IMR-90 (cell line): ENCODE measurements around the gene C10orf71. TPM values are rescaled to one million over a fixed set of nuclear protein-coding genes. Genes with fewer than 3 reads are reported as not detected.

ENCODE experiments used
- ATAC-seq: fragments of 200-7000 bp; cut with Tn5 transposase; 2 replicates; pipeline ENCODE4 v1.9.1; 2020; ENCODE audit warnings: low read depth, mild to moderate bottlenecking, moderate library complexity
- BruUV-seq: library from RNA; stranded (reverse); fragments of 400-500 nt; replicated peaks from 2 replicates; lab custom pipeline; 2021; lab: Mats Ljungman, UMichigan
- CTCF ChIA-PET: fragments of 300-600 bp; formaldehyde crosslinking; extraction: SDS; loops from one replicate; lab custom pipeline; 2021; ENCODE audit warnings: antibody characterized with exemption; lab: Yijun Ruan, JAX
- POLR2A ChIA-PET: fragments of 300-600 bp; sonication (Branson Sonifier 250); formaldehyde crosslinking; loops from one replicate; lab custom pipeline; 2022; ENCODE audit warnings: antibody characterized with exemption; ENCODE audit not compliant: unreplicated experiment; lab: Charles Lee
- DNase-seq: peaks from one replicate; pipeline ENCODE4 v3.0.0; 2013
- H2AFZ ChIP-seq: replicated peaks from 2 replicates; pipeline ENCODE3; 2013; ENCODE audit warnings: low read length, mild to moderate bottlenecking; ENCODE audit not compliant: poor library complexity
- H2AK5ac ChIP-seq: 2 replicates; pipeline ENCODE4 v1.6.1; 2013; ENCODE audit warnings: low read depth, low read length, inconsistent platforms
- H2AK9ac ChIP-seq: replicated peaks from 2 replicates; pipeline ENCODE3; 2013; ENCODE audit warnings: mild to moderate bottlenecking, low read depth, low read length, moderate library complexity; ENCODE audit not compliant: poor library complexity
- H2BK120ac ChIP-seq: 2 replicates; pipeline ENCODE4 v1.6.1; 2013; ENCODE audit warnings: low read depth, low read length, inconsistent platforms
- H2BK15ac ChIP-seq: 3 replicates; pipeline ENCODE4 v1.6.1; 2013; ENCODE audit warnings: low read depth, low read length, inconsistent platforms
- H2BK20ac ChIP-seq: 2 replicates; pipeline ENCODE4 v1.6.1; 2013; ENCODE audit warnings: low read depth, mild to moderate bottlenecking, inconsistent platforms, low read length, moderate library complexity
- H2BK5ac ChIP-seq: 2 replicates; pipeline ENCODE4 v1.6.1; 2013; ENCODE audit warnings: mild to moderate bottlenecking, low read depth, low read length, inconsistent platforms; ENCODE audit not compliant: poor library complexity, severe bottlenecking
- H3K14ac ChIP-seq: replicated peaks from 2 replicates; pipeline ENCODE4 v1.6.1; 2013; ENCODE audit warnings: low read depth, low read length, inconsistent platforms
- H3K18ac ChIP-seq: 2 replicates; pipeline ENCODE4 v1.6.1; 2013; ENCODE audit warnings: low read depth, low read length, control low read depth
- H3K23ac ChIP-seq: 2 replicates; pipeline ENCODE4 v1.6.1; 2013; ENCODE audit warnings: low read depth, low read length, inconsistent platforms
- H3K27ac ChIP-seq: 2 replicates; pipeline ENCODE4 v1.5.1; 2013; ENCODE audit warnings: mild to moderate bottlenecking, control low read depth, low read length; ENCODE audit not compliant: insufficient read depth
- H3K27me3 ChIP-seq: 2 replicates; pipeline ENCODE4 v1.6.1; 2013; ENCODE audit warnings: low read length; ENCODE audit not compliant: control insufficient read depth, insufficient read depth
- H3K36me3 ChIP-seq: 2 replicates; pipeline ENCODE4 v1.6.1; 2013; ENCODE audit warnings: low read length, mixed read lengths; ENCODE audit not compliant: control insufficient read depth, insufficient read depth
- H3K4ac ChIP-seq: 2 replicates; pipeline ENCODE4 v1.6.1; 2013; ENCODE audit warnings: low read depth, low read length, inconsistent platforms
- H3K4me1 ChIP-seq: 2 replicates; pipeline ENCODE4 v1.6.1; 2013; ENCODE audit warnings: low read length, mixed read lengths; ENCODE audit not compliant: control insufficient read depth, insufficient read depth
- H3K4me2 ChIP-seq: 2 replicates; pipeline ENCODE4 v1.6.1; 2013; ENCODE audit warnings: low read depth, mild to moderate bottlenecking, control low read depth, low read length, moderate library complexity
- H3K4me3 ChIP-seq: 2 replicates; pipeline ENCODE4 v1.5.1; 2013; ENCODE audit warnings: low read depth, mild to moderate bottlenecking, control low read depth, low read length, moderate library complexity; ENCODE audit not compliant: insufficient read depth
- H3K56ac ChIP-seq: 2 replicates; pipeline ENCODE4 v1.6.1; 2013; ENCODE audit warnings: low read length, inconsistent platforms; ENCODE audit not compliant: insufficient read depth; ENCODE audit errors: extremely low read depth
- H3K79me1 ChIP-seq, 2 experiments: 2 replicates each; pipeline ENCODE4 v1.6.1; 2013; ENCODE audit warnings: low read length in 2 of 2, inconsistent platforms in 1 of 2, low read depth in 1 of 2
- H3K9ac ChIP-seq: 2 replicates; pipeline ENCODE4 v1.6.1; 2013; ENCODE audit warnings: low read depth, low read length, control low read depth
- H3K9me1 ChIP-seq: 2 replicates; pipeline ENCODE4 v1.6.1; 2013; ENCODE audit warnings: low read length, inconsistent platforms; ENCODE audit not compliant: insufficient read depth
- H3K9me3 ChIP-seq: 2 replicates; pipeline ENCODE4 v1.6.1; 2013; ENCODE audit warnings: low read length; ENCODE audit not compliant: control insufficient read depth, insufficient read depth
- H4K20me1 ChIP-seq: 2 replicates; pipeline ENCODE4 v1.6.1; 2013; ENCODE audit warnings: low read length, inconsistent platforms; ENCODE audit not compliant: insufficient read depth
- H4K5ac ChIP-seq: 2 replicates; pipeline ENCODE4 v1.6.1; 2013; ENCODE audit warnings: mild to moderate bottlenecking, low read depth, low read length, control low read depth
- H4K8ac ChIP-seq, 2 experiments: 2 replicates each; pipeline ENCODE4 v1.6.1; 2013; ENCODE audit warnings: low read depth in 2 of 2, low read length in 2 of 2, control low read depth in 1 of 2, inconsistent platforms in 1 of 2
- H4K91ac ChIP-seq: 2 replicates; pipeline ENCODE4 v1.6.1; 2013; ENCODE audit warnings: low read depth, low read length, inconsistent platforms; ENCODE audit not compliant: insufficient read depth
- BHLHE40 ChIP-seq: fragments of 150-350 bp; IDR thresholded peaks from 2 replicates; pipeline ENCODE4 v1.6.1; 2016; ENCODE audit warnings: mild to moderate bottlenecking, low read depth, low read length
- CEBPB ChIP-seq: IDR thresholded peaks from 2 replicates; pipeline ENCODE4 v1.6.1; 2012; ENCODE audit warnings: low read depth, low read length, improper control_type of control experiment
- CHD1 ChIP-seq: IDR thresholded peaks from 2 replicates; pipeline ENCODE4 v1.6.1; 2012; ENCODE audit warnings: low read depth, low read length, improper control_type of control experiment
- CTCF ChIP-seq: conservative IDR thresholded peaks from 2 replicates; pipeline ENCODE4 v1.5.1; 2012; ENCODE audit warnings: mild to moderate bottlenecking, low read depth, low read length, improper control_type of control experiment
- ELK1 ChIP-seq: fragments of 150-350 bp; IDR thresholded peaks from 2 replicates; pipeline ENCODE4 v1.6.1; 2016; ENCODE audit warnings: low read depth, mild to moderate bottlenecking, low read length, moderate library complexity, borderline replicate concordance
- FOS ChIP-seq: fragments of 150-350 bp; IDR thresholded peaks from 2 replicates; pipeline ENCODE4 v1.6.1; 2016; ENCODE audit warnings: low read depth, low read length
- MAFK ChIP-seq: IDR thresholded peaks from 2 replicates; pipeline ENCODE4 v1.6.1; 2012; ENCODE audit warnings: low read depth, low read length, improper control_type of control experiment
- MAZ ChIP-seq: IDR thresholded peaks from 2 replicates; pipeline ENCODE4 v1.6.1; 2012; ENCODE audit warnings: low read depth, mild to moderate bottlenecking, low read length, improper control_type of control experiment, moderate library complexity, borderline replicate concordance
- MXI1 ChIP-seq: IDR thresholded peaks from 2 replicates; pipeline ENCODE4 v1.6.1; 2012; ENCODE audit warnings: low read depth, mild to moderate bottlenecking, low read length, moderate library complexity, borderline replicate concordance
- NFE2L2 ChIP-seq: fragments of 150-350 bp; IDR thresholded peaks from 2 replicates; pipeline ENCODE4 v1.6.1; 2016; ENCODE audit warnings: low read depth, mild to moderate bottlenecking, low read length
- POLR2A ChIP-seq: IDR thresholded peaks from 2 replicates; pipeline ENCODE4 v1.6.1; 2012; ENCODE audit warnings: mild to moderate bottlenecking, low read depth, low read length
- RAD21 ChIP-seq: IDR thresholded peaks from 2 replicates; pipeline ENCODE4 v1.6.1; 2012; ENCODE audit warnings: low read length, improper control_type of control experiment
- RCOR1 ChIP-seq: IDR thresholded peaks from 2 replicates; pipeline ENCODE4 v1.6.1; 2012; ENCODE audit warnings: mild to moderate bottlenecking, low read length, improper control_type of control experiment; ENCODE audit not compliant: insufficient replicate concordance
- RFX5 ChIP-seq: IDR thresholded peaks from 2 replicates; pipeline ENCODE4 v1.8.0; 2012; ENCODE audit warnings: low read depth, mild to moderate bottlenecking, low read length, moderate library complexity
- SMC3 ChIP-seq: fragments of 150-350 bp; IDR thresholded peaks from 2 replicates; pipeline ENCODE4 v1.6.1; 2016; ENCODE audit warnings: low read depth, mild to moderate bottlenecking, antibody characterized with exemption, low read length, moderate library complexity
- USF2 ChIP-seq: fragments of 150-350 bp; IDR thresholded peaks from 2 replicates; pipeline ENCODE4 v1.6.1; 2017; ENCODE audit warnings: mild to moderate bottlenecking, antibody characterized with exemption, low read length, low read depth
- WGBS, 2 experiments: methylation state at CpG; one replicate each; pipeline versions ENCODE4 v1.1.5 to v1.1.7; 2013; ENCODE audit warnings: missing lambda C conversion rate in 2 of 2; ENCODE audit not compliant: insufficient read length in 1 of 2; ENCODE audit errors: extremely low coverage in 2 of 2; 5-methylcytosine and 5-hydroxymethylcytosine counted together
- dilution Hi-C: fragments of 300-500 bp; cut with HindIII; formaldehyde crosslinking; loops from one replicate; pipeline ENCODE4 v1.14.3; 2018; ENCODE audit warnings: low sequenced_read_pairs; ENCODE audit not compliant: unreplicated experiment
- in situ Hi-C: fragments of 300-500 bp; cut with MboI; formaldehyde crosslinking; loops from 3 replicates; pipeline ENCODE4 v1.14.3; 2019; ENCODE audit warnings: low sequenced_read_pairs, inconsistent platforms, mixed read lengths
- intact Hi-C: fragments of 100-400 bp; cut with micrococcal nuclease; formaldehyde crosslinking; loops from 2 replicates; pipeline ENCODE4 v1.10.0; 2022
- polyA plus RNA-seq, 3 experiments: library from polyadenylated mRNA; depleted of rRNA; stranded (reverse); fragments of >200 nt; gene quantifications; 2 replicates each; pipeline ENCODE4 v1.2.3, GENCODE V29; 2012; ENCODE audit warnings: low replicate concordance in 1 of 3
- total RNA-seq: library from RNA; depleted of rRNA; stranded (reverse); fragments of >200 nt; gene quantifications from 2 replicates; pipeline ENCODE4 v1.2.3, GENCODE V29; 2012

Gene C10orf71
- total and polyA plus RNA-seq, 2 of the 4 experiments (the other 2 are of a cell fraction): not detected

GRCh38 chr10:49373361-49373760, 74.4 kb downstream of the C10orf71 start:
- H3K79me1 ChIP-seq: no peaks in the 10 kb centered on the region
- no peaks in the 10 kb centered on the region for H3K9me1 ChIP-seq
- H2BK5ac ChIP-seq: no peak overlapping the region
- POLR2A ChIA-PET: no interaction called here
- no peak overlapping the region for H3K56ac ChIP-seq
- no peaks in the 10 kb centered on the region for H3K36me3 ChIP-seq
- intact Hi-C loops (no loop called here), in situ Hi-C loops (no loop called here), dilution Hi-C loops (no loop called here)
- H3K27ac ChIP-seq: no peak overlapping the region
- ATAC-seq (no peak), DNase-seq (no peak)
- no peak overlapping the region for H3K18ac ChIP-seq
- no peaks in the 10 kb centered on the region for H3K9me3 ChIP-seq
- H3K27me3 ChIP-seq: peaks cover 22% of the 10 kb centered on the region
- H4K20me1 ChIP-seq: no peaks in the 10 kb centered on the region
- H3K4me3 ChIP-seq: no peak overlapping the region
- H2AFZ ChIP-seq: no peak overlapping the region
- H2AK9ac ChIP-seq: no peak overlapping the region
- H3K4ac ChIP-seq: no peak overlapping the region
- no peak overlapping the region for H2AK5ac ChIP-seq
- H2BK15ac ChIP-seq: no peak overlapping the region
- no peak overlapping the region for H2BK120ac ChIP-seq
- H4K5ac ChIP-seq: no peak overlapping the region
- no peak overlapping the region for H3K9ac ChIP-seq
- no peak overlapping the region for H3K23ac ChIP-seq
- CTCF ChIA-PET: no interaction called here
- no peak overlapping the region for H2BK20ac ChIP-seq
- H4K91ac ChIP-seq: no peak overlapping the region
- H3K14ac ChIP-seq: no peak overlapping the region
- TF ChIP-seq CTCF: no peak
- no peak for TF ChIP-seq POLR2A
- no peak for TF ChIP-seq RFX5
- TF ChIP-seq MAFK: no peak
- no peak for TF ChIP-seq RCOR1
- no peak for TF ChIP-seq CHD1
- TF ChIP-seq CEBPB: no peak
- no peak for TF ChIP-seq RAD21
- no peak for TF ChIP-seq SMC3
- TF ChIP-seq ELK1: no peak
- no peak for TF ChIP-seq MXI1
- TF ChIP-seq BHLHE40: no peak
- TF ChIP-seq NFE2L2: no peak
- TF ChIP-seq MAZ: no peak
- TF ChIP-seq FOS: no peak
- no peak for TF ChIP-seq USF2
- no CpG with 5 or more reads among the region's 5 CpGs for WGBS, 2 experiments
- H3K4me1 ChIP-seq: no peaks in the 10 kb centered on the region
- H4K8ac ChIP-seq: no peak overlapping the region
- no TSS peak for BruUV-seq
- no peak overlapping the region for H3K4me2 ChIP-seq
